GM21526 (cell line): ENCODE data around the gene MOB1B.
A peak's percentile ranks its signal among the peaks of the same experiment; 100 is the strongest.
"Not testable (repeated sequence)": the region's sequence is repeated elsewhere in the genome, so short reads cannot be mapped to it uniquely, and the experiment has no call there.

ENCODE experiments used
- ATAC-seq: cut with Tn5 transposase; IDR thresholded peaks from one replicate; pipeline ENCODE4 v1.9.1; 2021; ENCODE audit warnings: moderate library complexity; ENCODE audit not compliant: unreplicated experiment, low FRiP score

The MOB1B gene

DNA sequence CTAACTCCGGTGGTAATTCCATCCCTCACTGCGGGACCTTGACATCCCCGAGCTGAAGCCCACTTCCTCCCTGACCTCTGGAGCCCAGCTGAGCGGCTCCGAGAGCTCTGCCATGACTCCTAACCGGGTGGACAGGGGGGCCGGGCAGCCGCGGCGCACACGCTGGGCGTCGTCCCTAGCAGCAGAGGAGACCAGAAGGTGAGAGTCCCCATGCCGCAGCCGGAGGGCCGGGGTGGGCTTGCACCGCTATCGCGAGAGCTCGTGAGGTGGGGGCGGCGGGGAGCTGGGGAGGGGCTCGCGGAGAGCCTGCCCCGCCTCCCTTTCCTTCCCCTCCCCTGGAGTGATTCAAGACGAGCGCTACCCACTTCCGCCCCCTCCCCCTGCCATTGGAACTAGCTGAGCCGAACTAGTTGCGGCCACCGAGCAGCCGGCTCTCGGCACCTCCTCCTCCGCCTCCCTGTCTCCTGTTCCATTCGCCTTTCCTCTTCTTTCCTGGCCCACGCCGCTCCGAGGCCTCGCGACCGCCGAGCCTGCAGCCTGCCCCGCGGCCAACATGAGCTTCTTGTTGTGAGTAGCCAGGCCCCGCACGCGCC, at the start of gene MOB1B:
Gene MOB1B (plus strand): TSS at position 386 of the 593 bp plus-strand sequence. CDS start 168 bp downstream, at position 554.
- ATAC-seq: peak; percentile 95

DNA sequence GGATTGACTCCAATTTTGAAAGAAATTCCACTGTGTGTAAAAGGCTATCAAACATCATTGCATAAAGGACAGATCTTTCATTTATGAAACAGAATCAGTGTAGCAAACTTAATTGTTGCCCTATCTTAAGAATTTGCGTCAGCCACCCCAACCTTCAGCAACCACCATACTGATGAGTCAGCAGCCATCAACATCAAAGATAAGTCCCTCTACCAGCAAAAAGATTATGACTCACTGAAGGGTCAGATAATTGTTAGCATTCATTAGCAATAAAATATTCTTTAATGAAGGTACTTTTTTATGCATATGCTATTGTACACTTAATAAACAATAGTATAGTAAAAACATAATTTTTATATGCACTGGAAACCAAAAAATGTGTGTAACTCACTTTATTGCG, 46.7 kb upstream of the MOB1B start:
- ATAC-seq: no peak

DNA sequence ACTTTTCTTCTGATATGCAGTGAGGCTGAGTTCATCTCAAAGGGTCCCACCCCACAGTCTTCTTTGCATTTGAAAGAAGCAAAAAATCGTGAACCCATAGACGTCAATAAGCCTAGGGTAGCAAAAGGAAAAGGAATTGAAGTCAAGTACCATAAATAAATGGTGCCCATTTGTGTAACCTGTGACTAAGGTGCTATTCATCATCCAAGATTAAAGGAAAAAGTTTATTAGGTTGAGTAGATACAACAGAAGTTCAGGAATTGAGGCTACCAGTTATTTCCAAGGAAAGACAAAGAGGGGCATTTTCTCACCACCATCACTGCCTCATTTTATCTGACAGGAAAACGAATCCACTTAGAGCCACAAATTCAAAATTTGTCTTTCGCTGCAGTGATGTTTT, 43.7 kb upstream of the MOB1B start:
- no peak for ATAC-seq

DNA sequence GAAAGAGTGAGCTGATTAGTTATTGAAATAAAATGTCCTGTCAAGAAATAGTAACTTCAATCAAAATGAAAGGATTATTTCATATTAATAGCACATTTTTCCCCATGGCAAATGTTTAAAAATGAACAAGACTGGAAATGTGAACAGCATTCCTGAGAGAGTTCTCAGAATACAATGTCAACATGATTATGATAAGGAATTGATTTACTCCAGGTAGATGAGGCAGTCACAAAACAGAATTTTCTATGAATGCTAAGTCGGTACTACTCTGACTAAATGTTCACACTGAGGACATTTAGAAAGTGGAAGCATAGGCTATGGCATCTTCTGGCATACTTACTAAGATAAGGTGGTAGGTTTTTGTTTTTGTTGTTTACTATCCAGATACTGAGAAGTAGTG, 43.1 kb upstream of the MOB1B start:
- no peak for ATAC-seq

DNA sequence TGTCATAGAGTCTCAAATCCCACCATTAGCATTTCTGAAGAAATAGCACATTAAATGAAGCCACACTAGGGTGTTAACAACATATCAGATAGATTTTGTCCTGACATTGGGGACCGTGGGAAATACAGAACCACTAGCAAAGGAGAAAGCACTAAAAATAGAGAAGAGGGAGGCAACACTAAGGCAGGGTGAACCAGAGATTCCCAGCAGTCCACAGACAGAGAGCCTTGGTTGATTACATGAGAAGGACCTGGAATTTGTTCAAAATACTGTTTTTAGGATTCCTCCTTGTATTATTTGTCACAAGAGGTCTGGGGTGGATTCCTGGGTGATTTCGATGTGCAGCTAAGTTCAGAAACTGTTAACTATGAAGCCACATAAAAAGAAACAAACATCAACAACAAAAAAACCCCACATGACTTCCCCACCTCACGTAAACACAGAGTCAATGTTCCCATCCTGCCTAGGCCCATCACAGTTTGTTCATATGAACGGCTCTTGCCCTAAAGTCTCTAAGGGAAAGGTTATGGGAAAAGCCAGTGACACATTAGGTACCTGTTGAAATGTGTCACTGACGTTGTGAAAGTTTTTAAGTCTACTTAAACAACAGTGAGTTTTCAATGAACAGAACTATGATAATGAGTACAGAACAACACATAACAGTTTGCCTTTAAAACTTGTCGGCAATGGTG, 38.9 kb upstream of the MOB1B start:
- ATAC-seq: no peak

DNA sequence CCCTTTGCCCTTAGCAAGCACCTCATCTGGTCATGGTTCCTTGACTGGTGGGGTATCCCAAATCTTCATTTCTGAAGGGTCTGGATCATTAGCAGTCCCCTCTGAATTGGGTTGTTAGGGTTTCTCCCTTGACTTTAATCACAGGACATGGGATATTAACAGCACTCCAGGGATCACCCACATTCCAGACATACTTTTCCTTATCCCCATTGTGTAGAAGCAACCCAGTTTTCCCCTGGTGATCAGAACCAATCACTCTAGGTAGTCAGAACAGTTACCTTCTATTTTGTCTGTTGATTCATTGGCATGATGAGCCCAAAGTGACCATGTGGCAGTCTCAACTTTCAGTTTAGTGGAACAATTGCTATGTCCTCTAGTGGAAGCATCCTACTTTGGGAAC, 33.4 kb upstream of the MOB1B start:
- no peak for ATAC-seq

DNA sequence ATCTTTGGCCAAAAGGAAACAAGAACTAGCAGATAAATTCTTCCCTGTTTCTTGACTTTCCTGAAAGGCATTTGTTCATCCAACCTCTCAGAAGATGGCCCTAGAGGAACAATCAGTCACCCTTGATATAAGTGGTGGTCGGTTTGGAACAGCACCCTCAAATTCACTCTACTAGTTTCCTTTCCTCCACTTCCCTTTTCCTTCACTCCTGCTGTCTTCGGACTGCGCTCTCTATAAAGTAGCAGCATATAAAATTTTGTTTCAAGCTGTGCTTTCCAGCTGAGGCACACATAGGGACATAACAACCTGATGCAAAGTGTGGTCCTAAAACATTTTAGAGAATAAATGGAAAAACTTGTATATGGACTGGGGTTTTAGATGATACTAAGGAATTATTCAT, 29.0 kb upstream of the MOB1B start:
- ATAC-seq: no peak

DNA sequence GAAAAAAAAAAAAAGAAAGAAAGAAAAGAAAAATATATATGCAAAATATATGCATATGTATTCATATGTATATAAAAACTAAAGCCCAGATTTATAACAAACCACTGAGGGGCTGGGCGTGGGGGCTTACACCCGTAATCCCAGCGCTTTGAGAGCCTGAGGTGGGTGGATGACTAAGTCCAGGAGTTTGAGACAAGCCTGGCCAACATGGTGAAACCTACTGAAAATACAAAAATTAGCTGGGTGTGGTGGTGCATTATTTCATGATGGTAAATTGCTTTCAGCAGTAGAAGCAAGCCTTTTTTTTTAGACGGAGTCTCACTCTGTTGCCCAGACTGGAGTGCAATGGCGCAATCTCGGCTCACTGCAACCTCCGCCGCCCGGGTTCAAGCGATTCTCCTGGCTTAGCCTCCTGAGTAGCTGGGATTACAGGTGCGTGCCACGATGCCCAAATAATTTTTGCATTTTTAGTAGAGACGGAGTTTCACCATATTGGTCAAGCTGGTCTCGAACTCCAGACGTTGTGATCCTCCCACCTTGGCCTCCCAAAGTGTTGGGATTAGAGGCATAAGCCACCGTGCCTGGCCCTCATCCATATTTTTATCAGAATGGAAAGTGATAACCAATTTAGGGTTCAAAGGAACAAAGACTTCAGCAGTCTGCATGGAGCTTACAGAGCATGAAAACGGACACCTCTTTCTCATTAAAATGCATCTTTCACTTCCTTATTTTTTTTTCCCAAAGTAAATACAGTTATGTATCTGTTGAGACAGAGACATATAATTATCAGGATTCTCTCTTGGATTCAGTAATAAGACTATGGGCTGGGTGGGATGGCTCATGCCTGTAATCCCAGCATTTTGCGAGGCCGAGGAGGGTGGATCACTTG, 27.7 kb upstream of the MOB1B start:
- peak; percentile 75 for ATAC-seq

DNA sequence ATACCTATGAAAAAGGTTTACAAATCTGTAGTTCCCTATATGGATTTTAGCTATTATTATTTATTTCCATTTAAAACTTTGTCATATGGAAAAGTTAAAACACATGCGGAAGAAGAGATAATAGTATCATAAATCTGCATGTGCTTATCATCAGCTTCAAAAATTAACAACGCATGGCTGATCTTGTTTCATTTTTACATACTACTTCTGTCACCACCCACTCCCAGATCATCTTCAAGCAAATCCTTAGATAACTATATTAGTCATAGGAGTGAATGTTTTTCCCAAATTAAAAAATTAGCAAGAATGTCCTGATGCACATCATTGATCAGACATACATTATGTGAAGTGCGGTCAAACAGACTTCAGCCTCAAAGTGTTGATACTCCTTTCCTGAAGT, 24.6 kb upstream of the MOB1B start:
- no peak for ATAC-seq

DNA sequence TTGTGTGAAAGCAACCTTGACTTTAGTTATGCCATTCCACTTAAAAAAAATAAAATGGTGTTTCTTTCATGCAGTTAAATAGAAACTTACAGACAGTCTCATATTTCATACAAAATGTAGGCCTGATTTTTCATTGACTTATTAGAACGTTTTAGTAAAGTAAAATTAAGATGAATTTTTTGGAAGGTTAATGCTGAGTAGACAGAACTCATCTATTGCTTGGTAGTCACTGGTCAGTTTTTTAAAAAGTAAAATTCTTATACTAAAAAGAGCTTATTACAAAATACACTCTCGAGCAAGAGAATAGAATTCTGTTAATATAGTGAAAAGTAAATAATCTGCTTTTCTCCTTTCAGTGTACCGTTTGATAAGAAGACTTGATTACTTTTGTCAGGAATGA, 21.4 kb upstream of the MOB1B start:
- ATAC-seq: no peak

DNA sequence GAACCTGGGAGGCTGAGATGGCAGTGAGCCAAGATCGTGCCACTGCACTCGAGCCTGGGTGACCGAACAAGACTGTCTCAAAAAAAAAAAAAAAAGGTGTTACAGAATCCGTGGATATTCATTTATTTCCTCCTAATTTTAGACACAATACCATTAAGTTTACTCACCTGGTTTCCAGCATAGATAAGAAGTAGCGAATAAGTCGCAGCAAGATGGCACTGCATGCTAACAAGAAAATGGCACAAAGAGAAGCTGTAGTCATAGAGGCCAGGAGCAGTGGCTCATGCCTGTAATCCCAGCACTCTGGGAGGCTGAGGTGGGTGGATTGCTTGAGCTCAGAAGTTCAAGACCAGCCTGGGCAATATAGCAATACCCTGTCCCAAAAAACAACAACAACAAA, 17.0 kb upstream of the MOB1B start:
- ATAC-seq: no peak

DNA sequence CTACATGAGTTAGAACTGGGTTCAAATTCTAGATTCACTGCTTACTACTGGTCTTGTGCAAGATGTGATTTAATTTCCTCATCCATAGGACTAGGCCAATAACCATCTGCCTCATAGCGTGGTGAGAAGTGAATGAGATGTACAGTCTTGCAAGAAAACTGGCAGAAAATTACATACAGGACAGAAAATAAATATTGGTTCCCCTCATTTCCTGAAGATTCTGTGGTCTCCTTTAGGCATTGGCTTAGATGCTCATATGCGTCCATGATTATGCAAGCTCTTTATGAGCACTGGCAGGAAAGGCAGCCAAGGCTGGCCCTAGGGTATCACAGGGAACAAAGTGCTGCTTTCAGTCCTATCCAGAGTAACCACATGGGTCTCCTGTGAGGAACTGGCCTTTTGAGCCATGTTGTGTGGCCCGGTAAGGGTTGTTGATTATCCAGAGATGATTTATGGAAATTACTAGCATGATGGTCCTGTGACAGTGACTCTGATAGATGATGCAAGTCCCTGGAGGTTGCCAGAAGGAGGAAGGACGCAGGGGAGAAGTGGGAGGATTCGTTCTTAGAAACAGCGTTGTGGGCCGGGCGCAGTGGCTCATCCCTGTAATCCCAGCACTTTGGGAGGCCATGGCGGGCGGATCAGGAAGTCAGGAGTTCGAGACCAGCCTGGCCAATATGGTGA, 9.9 kb upstream of the MOB1B start:
- ATAC-seq: no peak

DNA sequence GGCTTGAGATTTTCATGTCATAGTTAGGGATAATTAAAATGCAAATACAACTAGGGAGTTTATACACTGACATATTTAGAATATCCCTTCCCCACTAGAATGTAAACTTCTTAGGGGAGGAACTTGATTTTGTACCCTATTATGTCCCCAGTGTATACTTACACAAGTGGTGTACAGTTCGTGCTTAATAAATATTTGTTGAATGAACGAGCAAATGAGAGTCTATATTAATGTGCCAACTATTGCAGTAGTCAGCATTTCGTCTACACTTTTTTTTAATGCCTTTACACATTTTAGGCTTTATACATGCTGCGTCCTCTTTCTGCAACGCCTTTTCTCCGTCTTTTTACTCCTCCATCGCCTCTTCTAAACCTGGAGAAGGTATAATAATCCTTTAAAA, 8.4 kb upstream of the MOB1B start:
- ATAC-seq: no peak

DNA sequence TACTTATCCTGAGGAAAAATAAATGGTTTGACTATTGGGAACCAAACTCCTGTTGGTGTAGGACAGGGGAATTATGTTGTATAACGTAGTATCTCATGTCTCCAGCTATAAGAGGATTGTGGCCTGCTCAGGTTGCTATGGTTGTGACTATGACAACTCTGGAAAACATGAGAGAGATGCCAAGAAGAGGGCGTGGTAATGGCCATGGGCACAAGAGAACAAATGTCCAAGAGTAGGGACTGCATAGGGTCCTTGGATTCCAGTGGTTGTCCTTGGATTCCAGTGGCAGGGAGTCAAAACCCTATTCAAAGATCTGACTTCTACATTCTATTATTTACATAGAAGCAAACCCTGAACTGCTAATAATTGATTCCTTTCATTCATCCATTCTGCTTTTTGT, 6.8 kb upstream of the MOB1B start:
- no peak for ATAC-seq

DNA sequence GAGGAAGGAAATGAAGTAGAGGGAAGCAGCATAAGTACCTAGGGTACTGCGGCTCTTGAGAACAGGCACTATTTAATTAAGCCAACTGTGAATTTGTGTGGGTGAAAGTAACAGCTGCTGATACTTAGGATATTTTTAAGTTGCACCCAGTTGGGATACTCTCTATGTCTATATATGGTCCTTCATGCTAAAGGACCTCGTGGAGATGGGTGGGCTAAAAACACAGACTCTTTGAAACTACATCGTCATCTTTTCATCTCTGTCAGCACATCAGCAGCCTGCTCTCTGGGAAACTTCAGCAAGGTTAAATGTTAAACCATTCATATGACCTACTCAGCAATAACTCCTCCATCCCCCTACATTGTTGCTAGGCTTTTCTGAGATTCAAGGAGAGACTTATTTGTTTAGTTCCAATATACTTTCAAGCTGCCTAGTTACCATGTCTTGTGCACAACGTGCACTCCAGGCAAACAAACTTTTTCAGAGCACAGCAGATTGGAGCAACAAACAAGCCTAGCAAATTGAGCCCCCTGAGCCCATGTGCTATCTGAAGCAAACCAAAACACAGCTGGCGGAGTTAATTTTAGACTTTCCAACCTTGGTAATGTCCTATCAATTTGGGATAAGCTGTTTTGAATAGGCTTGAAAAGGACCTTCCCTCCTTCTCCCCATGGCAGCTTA, 6.2 kb upstream of the MOB1B start:
- ATAC-seq: no peak

DNA sequence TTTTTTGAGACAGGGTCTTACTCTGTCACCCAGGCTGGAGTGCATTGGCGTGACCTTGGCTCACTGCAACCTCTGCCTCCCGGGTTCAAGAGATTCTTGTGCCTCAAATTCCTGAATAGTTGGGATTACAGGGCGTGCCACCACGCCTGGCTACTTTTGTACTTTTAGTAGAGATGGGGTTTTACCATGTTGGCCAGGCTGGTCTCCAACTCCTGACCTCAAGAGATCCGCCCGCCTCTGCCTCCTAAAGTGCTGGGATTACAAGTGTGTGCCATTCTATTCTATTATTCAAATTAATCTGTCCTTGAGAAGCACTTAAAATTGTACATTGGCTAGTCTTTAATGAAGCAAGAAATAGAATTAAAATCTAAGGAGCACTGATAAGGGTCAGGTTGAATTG, 3.6 kb upstream of the MOB1B start:
- ATAC-seq: not testable (repeated sequence)

DNA sequence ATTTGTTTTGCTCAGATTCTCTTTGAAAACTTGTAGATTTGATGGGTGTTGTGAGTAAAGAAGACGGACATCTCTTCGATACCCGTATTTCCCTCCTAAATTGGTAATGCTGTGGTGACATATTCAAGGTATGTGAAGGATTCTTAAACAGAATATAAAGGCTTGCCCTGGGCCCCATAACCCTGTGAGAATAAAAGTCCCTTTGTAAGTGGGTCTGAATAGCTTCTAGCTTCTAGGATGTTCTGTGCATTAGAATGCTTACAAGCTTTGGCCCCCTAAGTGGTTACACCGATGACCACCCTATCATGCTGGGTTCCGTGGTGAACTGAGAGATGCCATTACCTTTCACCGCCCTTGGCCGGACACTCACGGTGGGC, 574 bp upstream of the MOB1B start:
- no peak for ATAC-seq

DNA sequence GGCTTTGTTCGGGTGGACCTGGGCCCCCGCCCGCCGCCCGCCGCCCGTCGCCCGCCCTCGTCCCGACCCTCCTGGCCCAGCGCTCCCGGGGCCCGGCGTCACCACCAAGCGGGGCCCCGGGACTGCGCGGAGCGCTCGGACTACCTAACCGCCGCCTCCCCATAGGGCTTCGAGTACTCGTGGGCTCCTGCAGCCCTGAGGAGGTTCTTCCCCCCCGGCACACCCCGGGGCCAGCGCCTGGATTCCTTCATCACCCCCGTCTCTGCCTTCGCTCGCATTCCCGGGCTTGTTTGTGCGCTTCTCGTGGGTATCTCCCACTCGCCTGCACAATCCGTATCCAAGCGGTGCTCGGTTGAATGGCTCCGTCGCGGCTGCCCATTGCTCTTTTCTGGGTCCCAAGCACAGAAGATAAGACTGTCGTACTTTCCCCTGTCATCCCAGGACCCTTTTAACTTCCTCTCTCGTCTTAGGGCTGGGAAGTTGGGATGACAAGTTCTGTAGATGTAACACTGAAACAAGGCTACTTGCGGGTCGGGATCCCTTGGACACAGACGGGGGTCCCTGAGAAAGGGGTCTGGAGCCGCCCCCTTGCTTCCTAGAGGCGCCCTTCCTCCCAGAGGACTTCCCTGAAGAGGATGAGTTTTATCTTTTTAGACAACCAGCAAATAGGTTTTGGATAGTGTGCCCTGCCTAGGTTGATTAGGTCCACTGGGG, 565 bp downstream of the MOB1B start:
- ATAC-seq: peak; percentile 50

DNA sequence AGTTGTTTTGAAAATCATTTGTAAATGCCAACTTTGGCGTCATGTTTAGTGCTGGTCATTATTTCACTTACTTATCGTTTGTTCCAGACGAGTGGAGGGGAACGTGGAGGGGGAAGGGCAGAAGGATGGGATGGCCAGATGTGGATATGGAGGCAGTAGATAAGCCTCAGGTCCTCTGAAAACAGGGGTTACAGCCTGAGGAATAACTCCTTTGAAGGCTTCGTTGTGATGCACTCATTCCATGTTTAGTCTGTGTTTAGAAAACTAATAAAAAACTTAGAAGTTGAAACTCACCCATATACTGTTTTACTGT, 1.1 kb downstream of the MOB1B start:
- no peak for ATAC-seq

DNA sequence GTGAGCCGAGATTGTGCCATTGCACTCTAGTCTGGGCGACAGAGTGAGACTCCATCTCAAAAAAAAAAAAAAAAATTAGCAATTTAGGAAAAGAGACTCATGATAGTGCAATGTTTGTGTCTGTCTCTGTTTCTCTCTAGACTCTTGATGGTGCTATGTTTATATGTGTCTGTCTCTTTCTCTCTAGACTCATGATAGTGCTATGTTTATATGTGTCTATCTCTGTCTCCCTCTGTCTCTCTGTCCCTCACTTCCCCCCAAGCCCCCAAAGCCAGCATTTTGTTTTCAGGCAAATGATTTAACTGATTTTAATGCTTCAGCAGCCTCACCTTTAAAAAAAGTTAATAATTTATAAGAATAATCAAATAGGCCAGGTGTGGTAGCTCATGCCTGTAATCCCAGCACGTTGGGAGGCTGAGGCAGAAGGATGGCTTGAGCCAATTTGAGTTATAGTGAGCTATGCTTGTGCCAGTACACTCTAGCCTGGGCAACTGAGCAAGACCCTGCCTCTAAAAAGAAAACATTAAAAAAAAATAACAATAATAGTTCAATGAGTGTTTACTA, 6.9 kb downstream of the MOB1B start:
- no peak for ATAC-seq
